Thymus (tissue), 11 donors: Measurements from ENCODE around the gene RAD51B. TPM values are rescaled to one million over a fixed set of nuclear protein-coding genes. Genes with fewer than 3 reads are reported as not detected.

Experiments used
- DNase-seq, 9 donors: peaks; one replicate each; pipeline ENCODE4 v3.0.0-alpha.2; 2013; ENCODE audit warnings: low spot score in 9 of 9, low read depth in 6 of 9, missing footprints in 1 of 9
- H3K27ac ChIP-seq, 2 donors: one replicate each; pipeline ENCODE4 v1.5.1; 2013; ENCODE audit warnings: control low read depth in 1 of 2, low read depth in 1 of 2, low read length in 1 of 2, mild to moderate bottlenecking in 1 of 2, moderate library complexity in 1 of 2
- H3K27me3 ChIP-seq, 2 donors: one replicate each; pipeline ENCODE4 v1.5.1; 2013; ENCODE audit warnings: low read length in 1 of 2; ENCODE audit not compliant: control insufficient read depth in 2 of 2, insufficient read depth in 1 of 2
- H3K36me3 ChIP-seq, 2 donors: one replicate each; pipeline ENCODE4 v1.5.1; 2013; ENCODE audit warnings: low read length in 1 of 2, mild to moderate bottlenecking in 1 of 2, moderate library complexity in 1 of 2; ENCODE audit not compliant: control insufficient read depth in 2 of 2, insufficient read depth in 2 of 2
- H3K4me1 ChIP-seq, 2 donors: one replicate each; pipeline ENCODE4 v1.5.1; 2013; ENCODE audit warnings: low read length in 2 of 2; ENCODE audit not compliant: control insufficient read depth in 2 of 2, insufficient read depth in 2 of 2
- H3K4me3 ChIP-seq, 2 donors: one replicate each; pipeline ENCODE4 v1.5.1; 2013; ENCODE audit warnings: low read length in 2 of 2, control low read depth in 1 of 2, mild to moderate bottlenecking in 1 of 2
- H3K9me3 ChIP-seq, 2 donors: one replicate each; pipeline ENCODE4 v1.5.1; 2013; ENCODE audit warnings: low read length in 1 of 2, mild to moderate bottlenecking in 1 of 2; ENCODE audit not compliant: control insufficient read depth in 2 of 2, insufficient read depth in 1 of 2
- WGBS: extraction: QIAGEN DNeasy Blood & Tissue Kit; methylation state at CpG from one replicate; pipeline ENCODE4 v1.1.7; 2013; 5-methylcytosine and 5-hydroxymethylcytosine counted together
- polyA plus RNA-seq: library from polyadenylated mRNA; stranded (reverse); fragments of 200-250 nt; gene quantifications from one replicate; pipeline ENCODE4 v1.2.3, GENCODE V29; 2013
- total RNA-seq: library from RNA; stranded (reverse); fragments of 120-200 nt; gene quantifications from one replicate; pipeline ENCODE4 v1.2.4, GENCODE V29; 2013
- donor health status: healthy.

Gene RAD51B
- total and polyA plus RNA-seq, 2 donors = 7.8 to 17.8 TPM

DNA sequence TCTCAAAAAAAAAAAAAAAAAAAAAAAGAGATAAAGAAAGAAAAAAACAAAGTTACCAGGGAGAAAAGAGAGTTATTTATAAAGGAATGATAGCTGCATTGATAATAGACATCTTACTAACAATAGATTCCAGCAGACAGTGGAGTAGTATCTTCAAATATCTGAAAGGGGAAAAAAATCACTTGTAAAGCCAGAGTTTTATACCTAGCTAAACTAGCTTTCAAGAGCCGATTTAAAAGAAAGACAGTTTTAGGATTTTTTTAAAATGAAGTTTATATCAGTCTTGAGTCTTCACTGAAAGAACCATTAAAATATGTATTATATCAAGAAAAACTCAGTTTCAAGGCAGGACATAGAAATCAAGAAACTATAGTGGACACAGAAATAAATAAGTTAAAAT is 710.9 kb downstream of the RAD51B start:
- H3K4me3 ChIP-seq = no peak overlapping the region

GRCh38 chr14:68532496-68532895 is 712.9 kb downstream of the RAD51B start:
- Histone ChIP-seq H3K27ac (no peak overlapping the region), H3K27me3 (no peaks in the 10 kb centered on the region), H3K9me3 (peaks cover 0 to 15% of the 10 kb centered on the region in 2 donors), H3K36me3 (no peaks in the 10 kb centered on the region), H3K4me3 (no peak overlapping the region), H3K4me1 (no peaks in the 10 kb centered on the region)
- DNase-seq = no peak

More for the DNA sequence above, 710.9 kb downstream of the RAD51B start:
- WGBS = 95% methylated on average over 1 of the region's 1 CpG
- Histone ChIP-seq H3K36me3 (no peaks in the 10 kb centered on the region), H3K27me3 (no peaks in the 10 kb centered on the region), H3K27ac (no peak overlapping the region), H3K4me1 (peaks cover 0 to 2% of the 10 kb centered on the region in 2 donors), H3K9me3 (peaks cover 0 to 21% of the 10 kb centered on the region in 2 donors)
- DNase-seq = no peak

DNA sequence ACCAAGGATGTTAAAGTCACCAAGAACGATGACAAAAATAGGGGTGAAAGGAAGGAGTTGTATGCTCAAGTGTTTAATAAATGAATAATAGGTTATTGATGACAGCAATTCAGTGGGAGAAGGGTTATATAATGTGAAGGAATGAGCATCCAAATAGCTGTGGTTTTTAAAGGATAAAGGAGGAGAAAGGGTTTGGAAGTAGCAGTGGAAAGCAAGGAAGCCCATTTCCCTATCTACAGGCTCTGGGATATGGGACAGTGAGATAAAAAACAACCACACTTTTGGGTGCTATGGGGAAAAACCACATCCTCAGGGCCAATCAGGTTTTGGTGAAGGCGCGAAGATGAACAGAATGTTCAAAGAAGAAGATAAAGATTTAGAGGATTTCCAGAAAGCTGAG is 714.7 kb downstream of the RAD51B start:
- over 99% methylated on average over 3 of the region's 3 CpGs for WGBS
- Histone ChIP-seq H3K4me1 (no peaks in the 10 kb centered on the region), H3K9me3 (peaks cover 0 to 11% of the 10 kb centered on the region in 2 donors), H3K36me3 (no peaks in the 10 kb centered on the region), H3K27me3 (no peaks in the 10 kb centered on the region), H3K4me3 (no peak overlapping the region), H3K27ac (no peak overlapping the region)
- no peak for DNase-seq

DNA sequence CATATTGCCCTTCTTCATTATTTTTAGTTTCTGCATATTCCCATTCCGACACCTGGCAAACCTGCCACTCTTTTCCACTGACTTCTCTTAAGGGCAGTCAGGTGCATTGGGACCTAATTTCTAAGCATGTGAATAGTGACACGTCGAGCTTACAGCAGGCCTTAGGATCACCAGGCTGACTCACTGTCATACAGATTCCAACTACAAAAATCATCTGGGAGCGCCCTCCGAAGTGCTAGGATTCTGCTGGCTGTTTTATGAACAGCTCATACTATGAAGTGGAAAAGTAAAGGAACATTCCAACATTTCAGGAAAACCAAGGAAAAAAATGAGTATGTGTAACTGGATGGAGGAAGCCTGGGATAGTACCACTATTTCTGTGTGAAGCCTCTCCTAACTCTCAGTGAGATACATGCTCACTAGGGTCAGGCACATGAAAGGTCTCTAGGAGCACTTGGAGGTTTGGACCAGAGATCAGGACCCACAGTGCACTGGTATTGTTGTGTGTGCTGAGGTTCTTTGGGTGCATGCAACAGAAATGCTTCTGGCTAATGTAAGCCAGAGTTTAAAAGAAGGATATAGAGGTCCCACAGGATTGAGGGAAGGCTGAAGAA is 715.9 kb downstream of the RAD51B start:
- H3K4me3 ChIP-seq = no peak overlapping the region
- H3K27me3 ChIP-seq = no peaks in the 10 kb centered on the region
- DNase-seq = no peak
- H3K9me3 ChIP-seq = peaks cover 0 to 4% of the 10 kb centered on the region in 2 donors
- no peak overlapping the region for H3K27ac ChIP-seq
- WGBS = 99% methylated on average over 5 of the region's 5 CpGs
- H3K4me1 ChIP-seq = no peaks in the 10 kb centered on the region
- no peaks in the 10 kb centered on the region for H3K36me3 ChIP-seq

GRCh38 chr14:68536018-68536410 is 716.4 kb downstream of the RAD51B start:
- Histone ChIP-seq H3K9me3 (peaks cover 0 to 4% of the 10 kb centered on the region in 2 donors), H3K4me3 (no peak overlapping the region), H3K4me1 (peaks cover 0 to 1% of the 10 kb centered on the region in 2 donors), H3K27ac (no peak overlapping the region), H3K36me3 (no peaks in the 10 kb centered on the region), H3K27me3 (no peaks in the 10 kb centered on the region)
- no peak for DNase-seq
- 98% methylated on average over 1 of the region's 1 CpG for WGBS

- Histone ChIP-seq H3K27ac (no peak overlapping the region), H3K36me3 (no peaks in the 10 kb centered on the region), H3K4me1 (peaks cover 0 to 3% of the 10 kb centered on the region in 2 donors), H3K9me3 (no peaks in the 10 kb centered on the region), H3K4me3 (no peak overlapping the region), H3K27me3 (no peaks in the 10 kb centered on the region)
- DNase-seq = no peak
- WGBS = 95% methylated on average over 2 of the region's 2 CpGs
Observed at GRCh38 chr14:68538639-68539038, 719.1 kb downstream of the RAD51B start.

- WGBS = 97% methylated on average over 6 of the region's 6 CpGs
- Histone ChIP-seq H3K27ac (no peak overlapping the region), H3K27me3 (no peaks in the 10 kb centered on the region), H3K4me1 (peaks cover 2 to 3% of the 10 kb centered on the region in 2 donors), H3K4me3 (no peak overlapping the region), H3K9me3 (no peaks in the 10 kb centered on the region), H3K36me3 (no peaks in the 10 kb centered on the region)
- DNase-seq = no peak
Observed at GRCh38 chr14:68539241-68539737, 719.7 kb downstream of the RAD51B start.

DNA sequence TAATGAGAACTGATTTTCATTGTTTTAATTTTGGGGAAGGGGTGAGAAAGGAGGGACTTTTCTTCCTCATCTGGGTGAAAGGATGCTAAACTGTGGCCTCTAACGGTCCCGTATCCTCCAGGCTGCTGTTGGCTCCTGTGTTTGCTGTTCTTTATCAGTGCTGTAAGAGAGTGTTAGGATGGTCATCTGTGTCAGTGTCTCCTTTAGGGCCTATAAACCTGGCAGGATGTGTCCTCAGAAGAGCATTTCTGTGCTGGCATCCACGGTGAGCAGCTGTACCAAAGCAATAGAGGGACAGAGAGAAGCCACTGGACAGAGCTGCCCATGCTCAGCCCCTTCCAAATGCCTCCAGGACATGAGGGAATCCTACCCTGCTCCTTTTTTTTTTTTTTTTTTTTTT is 720.2 kb downstream of the RAD51B start:
- no peak for DNase-seq
- Histone ChIP-seq H3K9me3 (no peaks in the 10 kb centered on the region), H3K4me1 (peaks cover 2 to 3% of the 10 kb centered on the region in 2 donors), H3K27ac (no peak overlapping the region), H3K27me3 (no peaks in the 10 kb centered on the region), H3K4me3 (no peak overlapping the region), H3K36me3 (no peaks in the 10 kb centered on the region)
- 97% methylated on average over 3 of the region's 3 CpGs for WGBS

GRCh38 chr14:68541178-68541896 is 721.8 kb downstream of the RAD51B start:
- Histone ChIP-seq H3K27me3 (no peaks in the 10 kb centered on the region), H3K9me3 (no peaks in the 10 kb centered on the region), H3K36me3 (no peaks in the 10 kb centered on the region), H3K27ac (peak overlapping the region in 1 of 2 donors; percentile 36), H3K4me3 (no peak overlapping the region), H3K4me1 (peaks cover 2 to 3% of the 10 kb centered on the region in 2 donors)
- 97% methylated on average over 4 of the region's 4 CpGs for WGBS
- DNase-seq = no peak
